ENCODE results near the gene CXCR6. TPM values are rescaled to one million over a fixed set of nuclear protein-coding genes. Genes with fewer than 3 reads are reported as not detected.
A peak's percentile ranks its signal among the peaks of the same experiment; 100 is the strongest.

The CXCR6 gene
- total RNA-seq, 1 experiment from 2014 or later: not detected

DNA sequence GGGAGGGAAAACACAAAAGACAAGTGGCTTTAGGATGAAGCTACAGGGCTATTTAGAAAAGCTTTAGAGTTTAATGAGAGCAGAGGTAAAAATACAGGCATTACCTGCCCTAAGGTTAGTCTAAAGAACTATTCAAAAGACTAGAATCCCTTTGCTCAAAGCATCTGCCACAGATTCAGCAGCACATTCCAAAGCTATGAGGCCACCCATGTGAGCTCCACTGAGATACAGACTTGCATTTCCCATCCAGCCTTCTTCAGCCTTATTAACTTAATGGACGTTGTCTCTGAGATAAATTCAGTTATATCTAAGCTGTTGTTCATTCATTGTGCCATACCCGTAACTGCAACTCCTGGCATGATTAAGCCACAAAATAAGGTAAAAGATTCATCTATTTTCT, 25.4 kb downstream of the CXCR6 start:
- peak; percentile 51 for DNase-seq (ENCODE audit: low read depth)

DNA sequence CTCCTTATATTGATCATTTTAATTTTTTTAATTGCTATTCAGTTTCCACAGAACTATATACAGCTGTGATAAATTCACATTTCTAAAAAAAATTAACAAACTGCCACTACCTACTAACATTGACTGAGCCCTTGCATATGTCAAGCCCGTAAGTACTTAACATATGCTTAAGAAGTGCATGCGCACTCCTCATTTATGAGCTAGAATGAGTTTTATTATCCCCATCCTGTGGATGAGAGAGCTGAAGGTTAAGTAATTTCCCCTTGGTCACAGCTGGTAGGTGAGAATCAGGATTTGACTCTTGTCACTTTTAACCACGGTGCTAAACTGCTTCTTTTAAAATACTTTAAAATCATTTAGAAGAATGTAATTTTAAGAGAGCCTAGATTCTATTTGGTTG, 25.9 kb downstream of the CXCR6 start:
- DNase-seq (ENCODE audit: low read depth): no peak

DNA sequence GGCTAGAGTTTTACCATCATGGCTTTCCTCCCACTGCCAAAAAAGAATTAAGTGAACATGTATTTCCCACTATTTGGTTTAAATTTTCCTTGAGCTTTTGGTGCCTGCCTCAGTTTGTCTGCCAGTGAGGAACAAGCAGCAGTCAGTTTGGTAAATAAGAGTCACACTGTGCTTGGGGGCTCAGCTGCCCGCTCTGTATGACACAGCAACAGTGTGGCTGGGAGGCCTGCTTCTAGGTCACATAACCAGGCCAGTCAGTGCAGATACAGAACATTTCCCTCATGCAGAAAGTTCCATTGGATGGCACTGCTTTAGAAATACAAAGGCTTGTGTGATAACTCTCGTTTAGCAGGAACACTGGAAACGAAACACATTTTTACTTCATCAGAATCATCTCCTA, 26.7 kb downstream of the CXCR6 start:
- DNase-seq (ENCODE audit: low read depth): no peak

DNA sequence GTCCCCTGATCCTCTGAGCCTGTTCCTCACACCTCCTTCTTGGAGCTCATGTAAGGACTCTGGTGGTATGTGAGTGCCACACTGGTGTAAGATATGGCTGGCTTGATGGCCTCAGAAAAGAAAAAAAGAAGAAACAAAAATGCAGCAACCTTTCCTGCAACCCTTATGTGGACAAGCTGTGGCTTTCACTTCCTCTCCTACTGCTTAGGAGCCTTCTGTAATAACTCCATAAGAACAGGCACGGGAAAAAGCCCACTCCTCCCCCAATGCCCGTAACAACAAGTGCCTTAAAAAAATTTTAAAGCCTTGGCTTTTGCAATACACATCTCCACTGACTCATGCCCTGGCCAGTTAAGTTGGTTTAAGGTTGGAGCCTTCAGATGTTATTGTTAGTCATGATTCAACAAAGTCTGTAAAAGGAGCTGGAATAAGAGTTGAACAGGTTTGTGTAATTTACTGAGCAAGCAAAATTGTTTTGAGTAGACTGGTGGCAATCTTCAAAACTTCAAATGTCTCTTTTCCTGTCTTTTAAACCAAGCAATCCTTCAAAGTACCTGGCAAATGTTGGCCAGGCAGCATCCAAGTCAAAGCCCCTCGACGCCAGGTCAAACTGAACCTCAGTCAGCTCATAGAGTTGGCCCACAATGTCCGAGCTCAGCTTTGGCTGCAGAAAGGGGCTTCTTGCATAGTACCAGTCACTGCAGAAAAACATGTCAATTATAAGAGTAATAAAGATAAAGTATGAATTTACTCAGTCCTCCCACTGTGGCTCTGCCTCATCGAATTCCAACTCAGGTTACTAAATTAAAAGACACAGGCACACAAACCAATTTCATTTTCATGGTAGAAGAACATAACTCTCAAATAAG, 29.5 kb downstream of the CXCR6 start:
- DNase-seq (ENCODE audit: low read depth): peak; percentile 88

DNA sequence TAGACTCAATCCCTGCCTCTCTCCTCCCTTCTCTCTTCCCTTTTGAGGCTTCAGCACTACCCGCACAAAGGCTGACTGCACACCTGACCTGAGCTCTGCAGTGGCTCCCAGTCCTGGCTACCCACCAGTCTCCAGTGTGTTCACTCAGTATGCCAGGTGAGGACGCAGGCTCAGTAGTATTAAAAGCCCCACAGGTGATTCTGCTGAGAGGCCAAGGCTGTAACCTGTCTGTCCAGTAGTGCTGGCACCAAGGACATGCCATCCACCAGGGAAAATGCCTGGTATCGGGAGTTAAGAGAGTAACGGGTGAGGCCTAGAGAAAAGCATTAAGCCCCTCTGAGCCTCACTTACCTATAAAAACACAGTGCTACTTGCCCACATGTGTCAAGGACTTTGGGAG, 31.4 kb downstream of the CXCR6 start:
- DNase-seq (ENCODE audit: low read depth): no peak

DNA sequence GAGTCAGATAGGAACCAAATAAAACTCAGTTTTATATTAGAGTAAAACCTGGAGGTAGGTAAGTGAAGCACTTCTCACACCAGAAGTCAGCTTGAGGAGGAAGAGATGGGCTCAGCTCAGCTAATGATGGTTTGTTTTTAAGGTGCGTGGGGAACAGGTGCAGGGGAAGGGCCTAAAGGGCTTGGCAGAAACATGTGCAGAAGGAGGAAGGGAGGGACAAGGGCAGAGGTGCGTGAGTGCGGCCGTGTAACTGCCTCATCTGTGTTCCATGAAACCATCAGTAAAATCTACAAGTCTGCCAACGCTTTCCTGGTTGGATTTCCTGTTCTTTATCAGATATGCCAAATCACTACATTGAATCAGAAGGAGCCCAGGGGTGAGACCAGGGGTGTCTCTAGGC, 32.4 kb downstream of the CXCR6 start:
- no peak for DNase-seq (ENCODE audit: low read depth)

DNA sequence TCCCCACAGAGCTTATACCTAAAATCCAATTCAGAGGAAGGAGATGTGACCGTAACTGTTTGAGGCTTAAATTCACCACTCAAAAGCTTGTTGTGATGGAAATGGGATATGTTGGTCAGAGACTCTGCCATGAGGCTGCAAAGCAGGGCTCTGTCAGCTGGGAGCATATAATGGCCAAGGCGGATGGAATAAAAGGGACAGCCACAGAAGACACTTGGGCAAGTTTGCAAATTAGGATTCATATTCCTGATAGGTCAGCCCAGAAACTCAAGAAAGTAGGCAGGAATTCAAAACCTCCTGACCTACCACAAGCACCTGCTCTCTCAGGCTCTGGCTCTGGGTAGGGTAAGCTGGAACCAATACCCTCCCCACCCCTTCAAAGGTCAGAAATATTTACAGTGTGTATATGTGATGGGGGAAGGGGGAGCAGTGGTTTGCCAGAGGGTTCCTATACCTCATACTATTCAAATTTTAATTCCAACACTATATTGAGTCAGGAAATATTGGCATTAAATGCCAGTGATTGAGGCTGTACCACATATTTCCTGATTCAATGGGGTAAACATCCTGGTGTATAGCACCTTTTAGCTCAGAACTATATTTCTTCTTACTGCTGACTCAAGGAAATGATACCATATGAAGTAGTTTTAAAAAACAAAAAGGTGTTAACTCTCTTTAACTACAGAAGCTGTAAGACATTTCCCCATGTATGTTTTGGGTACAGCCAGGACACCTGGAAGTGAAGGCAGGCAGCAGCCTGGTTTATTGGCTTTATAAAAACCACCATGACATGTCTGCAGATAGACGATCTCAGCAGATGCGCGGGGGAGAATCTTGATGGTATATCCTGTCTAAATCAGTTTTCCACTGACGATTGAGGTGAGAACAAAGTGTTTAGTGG, 33.2 kb downstream of the CXCR6 start:
- no peak for DNase-seq (ENCODE audit: low read depth)

DNA sequence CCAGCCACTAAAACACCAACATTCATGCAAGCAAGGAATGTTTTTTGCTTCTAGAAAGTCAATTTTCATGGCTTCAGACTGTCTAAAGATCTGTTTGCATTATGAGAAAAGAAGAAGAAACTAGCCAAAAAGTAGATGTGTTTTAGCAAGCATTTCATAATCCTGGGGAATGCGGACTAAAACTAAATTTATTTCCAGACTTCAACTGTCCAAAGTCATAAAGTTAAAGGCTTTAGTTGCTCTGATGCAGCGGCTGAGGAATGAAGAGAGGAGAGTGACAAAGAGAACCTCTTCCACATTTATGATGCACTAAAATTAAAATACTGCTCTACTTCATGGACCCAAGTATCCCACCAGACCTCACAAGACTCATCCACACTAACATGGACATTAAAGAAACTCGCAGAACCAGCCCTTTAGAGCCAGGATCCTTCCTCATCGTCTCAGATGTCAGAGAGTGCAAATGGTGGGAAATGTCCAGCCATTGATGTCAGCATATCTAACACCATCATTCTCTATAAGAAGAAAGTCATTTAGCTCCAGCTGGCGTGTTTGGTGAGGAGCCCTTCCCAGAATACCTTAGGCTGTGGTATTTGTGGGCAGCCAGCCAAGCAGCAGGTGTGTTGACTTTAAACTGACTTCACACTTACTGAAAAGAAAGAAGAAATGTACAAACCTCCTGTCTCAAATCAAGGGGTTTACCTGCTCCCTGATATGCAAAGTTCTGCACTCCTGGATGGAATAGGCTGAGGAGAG, 34.9 kb downstream of the CXCR6 start:
- DNase-seq (ENCODE audit: low read depth): no peak

DNA sequence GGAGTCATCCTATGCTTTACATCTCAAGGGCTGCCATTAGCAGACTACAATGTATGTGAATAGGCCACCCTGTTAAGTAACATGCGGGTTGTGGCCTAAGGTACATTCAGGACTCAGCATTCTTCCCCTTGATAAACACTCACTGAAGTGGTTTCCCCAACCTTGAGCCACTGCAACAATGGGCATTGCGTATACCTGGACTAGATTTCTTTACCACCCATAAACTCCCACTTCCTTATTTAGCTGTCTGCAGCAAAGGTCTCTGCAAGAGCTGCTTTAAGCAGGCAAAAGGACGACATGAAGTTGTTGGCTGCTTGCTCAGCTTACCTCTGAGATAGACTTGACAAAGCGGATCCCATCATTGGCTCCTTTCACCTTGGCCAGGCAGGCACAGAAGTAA, 36.1 kb downstream of the CXCR6 start:
- no peak for DNase-seq (ENCODE audit: low read depth)

DNA sequence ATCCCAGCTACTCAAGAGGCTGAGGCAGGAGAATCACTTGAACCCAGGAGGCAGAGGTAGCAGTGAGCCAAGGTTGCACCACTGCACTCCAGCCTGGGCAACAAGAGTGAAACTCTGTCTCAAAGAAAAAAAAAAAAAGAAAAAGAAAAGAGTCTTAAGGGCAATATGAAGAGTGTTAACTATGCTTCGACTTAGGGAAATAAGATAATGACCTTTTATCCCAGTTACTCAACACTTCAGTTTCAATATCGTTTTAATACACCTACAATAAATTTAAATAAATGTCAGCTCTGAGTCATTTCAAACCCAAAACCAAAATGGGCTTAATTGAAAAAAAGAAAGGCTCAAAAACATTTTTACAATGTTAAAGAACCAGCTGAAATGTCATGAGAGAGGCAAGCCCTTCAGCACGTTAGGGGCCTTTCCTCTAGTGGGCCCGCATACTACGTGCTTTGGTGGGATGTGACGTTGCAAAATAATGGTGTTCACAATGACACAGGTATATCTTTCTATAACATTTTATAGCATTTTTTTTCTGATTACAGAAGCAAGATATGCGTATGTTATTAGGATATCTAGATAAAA, 37.1 kb downstream of the CXCR6 start:
- no peak for DNase-seq (ENCODE audit: low read depth)

DNA sequence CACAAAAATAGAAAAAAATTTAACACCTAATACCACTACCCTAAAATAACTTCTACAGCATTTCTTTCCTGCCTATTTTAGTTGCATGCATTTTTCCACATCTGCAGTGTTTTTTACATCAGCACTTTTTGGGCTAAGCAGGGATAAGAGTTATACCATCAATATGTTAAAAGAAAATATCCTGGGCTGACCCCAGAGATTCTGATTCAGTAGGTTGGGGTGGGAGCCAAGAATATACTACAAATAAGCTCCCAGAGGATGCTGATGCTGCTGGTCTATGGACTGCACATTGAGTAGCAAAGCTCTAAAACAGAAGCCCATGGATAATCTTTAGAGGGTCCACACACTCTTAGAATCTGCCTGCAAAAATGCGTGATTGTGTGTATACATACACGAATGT, 37.6 kb downstream of the CXCR6 start:
- no peak for DNase-seq (ENCODE audit: low read depth)

DNA sequence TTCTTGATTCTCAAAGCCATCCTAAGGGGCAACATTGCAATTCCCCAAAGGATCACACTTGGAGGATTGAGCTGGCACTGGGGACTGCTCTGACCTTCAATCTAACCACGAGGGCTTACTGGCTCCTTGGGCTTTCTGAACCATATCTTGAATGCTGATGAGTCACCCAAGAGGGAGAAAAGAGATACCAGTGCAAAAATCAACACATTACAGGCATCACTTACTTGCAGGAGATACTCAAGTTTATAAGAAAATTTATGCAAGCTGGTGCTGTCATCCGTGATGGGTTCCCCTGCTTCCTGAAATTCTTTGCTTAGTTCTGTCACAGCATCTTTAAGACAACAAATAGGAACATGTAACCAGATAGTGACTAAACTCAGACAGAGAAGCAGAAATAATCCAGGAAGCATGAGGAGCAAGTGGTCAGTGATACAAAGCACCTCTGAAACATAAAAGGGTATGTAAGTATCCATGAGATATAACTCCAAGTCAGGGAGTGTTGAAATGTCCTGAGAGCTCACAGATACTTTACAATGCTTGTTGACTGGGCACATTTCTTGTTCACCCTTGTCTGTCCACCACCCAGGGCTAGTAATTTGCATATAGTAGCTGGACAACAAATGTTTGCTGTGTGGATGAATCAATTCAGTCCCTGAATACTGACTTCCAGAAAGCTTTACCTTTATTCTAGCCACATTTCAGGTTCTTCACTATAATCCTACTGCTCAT, 38.2 kb downstream of the CXCR6 start:
- peak; percentile 75 for DNase-seq (ENCODE audit: low read depth)

DNA sequence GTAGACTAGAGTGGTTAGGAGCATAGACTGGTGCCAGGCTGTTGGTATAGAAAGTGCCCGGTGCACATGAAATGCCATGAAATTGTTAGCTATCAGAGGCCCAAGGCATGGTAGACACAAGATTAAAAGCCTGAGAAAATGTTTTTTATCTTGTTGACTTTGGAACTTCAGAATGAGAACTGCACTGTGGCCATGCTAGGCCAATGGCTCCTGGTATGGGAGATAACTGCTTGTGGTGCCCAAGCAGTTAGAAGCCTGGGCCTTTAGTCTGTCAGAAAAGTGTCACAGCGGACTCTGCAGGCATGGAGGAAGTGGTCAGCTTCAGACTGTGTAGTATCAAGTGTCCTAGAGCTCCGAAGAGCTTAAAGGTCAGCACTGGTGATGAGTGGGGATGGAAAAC, 40.5 kb downstream of the CXCR6 start:
- no peak for DNase-seq (ENCODE audit: low read depth)

DNA sequence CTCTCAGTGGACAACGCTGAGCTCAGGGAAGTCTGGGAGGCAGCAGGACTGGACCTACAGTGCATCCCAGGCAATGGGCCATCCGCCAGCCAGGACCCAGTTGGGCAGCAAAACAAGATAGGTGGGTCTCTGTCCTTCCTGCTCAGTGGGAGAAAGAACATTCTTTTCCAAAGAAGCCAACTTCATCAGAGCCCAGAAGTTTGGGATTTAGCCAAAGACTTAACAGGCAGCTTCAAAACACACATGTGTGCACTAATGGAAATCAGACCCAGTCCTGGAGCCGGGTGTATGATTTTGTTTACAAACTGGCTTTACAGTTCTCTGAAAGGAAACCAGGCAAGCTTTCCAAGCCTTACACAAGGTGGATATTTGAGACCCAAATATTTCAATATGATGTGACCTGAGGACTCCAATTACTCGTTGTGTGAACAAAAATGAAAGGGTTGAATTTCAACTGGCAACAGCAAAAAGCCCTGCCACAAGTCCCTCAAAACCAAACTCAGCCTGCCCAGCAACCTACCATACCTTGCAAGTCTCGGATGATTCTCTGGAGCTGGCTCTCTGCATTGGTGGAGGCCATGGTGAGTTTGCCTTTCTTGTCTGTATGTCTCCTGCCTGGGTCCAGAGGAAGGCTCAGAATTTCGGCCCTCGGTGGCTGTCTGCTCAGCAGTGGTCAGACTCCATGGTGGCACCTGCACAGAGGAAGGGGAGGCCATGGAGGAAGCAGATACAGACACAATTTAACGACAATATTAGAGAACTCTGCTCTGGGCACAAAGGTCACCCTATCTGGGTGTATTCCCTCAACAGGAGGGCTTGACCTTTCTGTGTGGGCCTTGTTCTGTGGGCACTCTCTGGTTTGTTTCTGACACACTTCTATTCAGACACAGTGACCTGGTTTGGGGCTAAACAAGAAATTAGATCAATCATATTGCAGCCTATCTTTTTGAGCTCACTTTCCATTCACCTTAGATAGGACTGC, 41.4 kb downstream of the CXCR6 start:
- no peak for DNase-seq (ENCODE audit: low read depth)

DNA sequence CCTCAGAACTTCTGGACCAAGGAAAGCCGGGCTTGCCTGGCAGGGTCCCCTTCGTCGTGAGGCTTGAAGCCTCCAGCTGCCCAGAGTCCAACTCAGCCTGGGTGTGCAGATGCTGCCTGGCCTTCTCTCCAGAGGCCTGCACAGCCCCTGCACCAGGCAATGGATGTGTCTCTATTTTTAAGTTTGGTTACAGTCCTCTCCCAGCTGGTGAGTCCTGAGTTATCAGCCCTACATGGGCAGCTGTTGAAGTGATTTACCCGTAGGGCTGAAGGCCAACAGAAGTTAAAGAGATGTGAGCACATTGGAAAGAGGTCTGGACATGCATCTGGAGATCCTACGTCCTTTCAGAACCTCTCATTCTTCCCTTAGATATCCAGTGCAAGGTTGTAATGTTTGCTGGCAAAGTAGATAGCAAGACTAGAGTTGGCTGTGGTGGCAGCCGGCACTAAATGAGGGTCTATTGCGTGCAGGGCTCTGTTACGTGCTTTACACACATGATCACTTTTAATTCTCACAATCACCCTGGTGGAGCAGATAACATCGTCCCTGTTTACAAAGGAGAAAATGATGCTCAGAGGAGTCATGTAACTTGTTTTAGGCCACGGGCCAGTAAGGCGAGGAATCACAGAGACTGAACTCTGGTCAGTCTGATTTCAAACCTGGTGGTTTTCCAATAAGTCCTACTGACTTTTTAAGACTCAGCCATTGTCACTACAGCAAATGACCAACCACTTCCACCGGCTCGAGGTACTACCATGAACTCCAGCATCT, 42.5 kb downstream of the CXCR6 start:
- no peak for DNase-seq (ENCODE audit: low read depth)

DNA sequence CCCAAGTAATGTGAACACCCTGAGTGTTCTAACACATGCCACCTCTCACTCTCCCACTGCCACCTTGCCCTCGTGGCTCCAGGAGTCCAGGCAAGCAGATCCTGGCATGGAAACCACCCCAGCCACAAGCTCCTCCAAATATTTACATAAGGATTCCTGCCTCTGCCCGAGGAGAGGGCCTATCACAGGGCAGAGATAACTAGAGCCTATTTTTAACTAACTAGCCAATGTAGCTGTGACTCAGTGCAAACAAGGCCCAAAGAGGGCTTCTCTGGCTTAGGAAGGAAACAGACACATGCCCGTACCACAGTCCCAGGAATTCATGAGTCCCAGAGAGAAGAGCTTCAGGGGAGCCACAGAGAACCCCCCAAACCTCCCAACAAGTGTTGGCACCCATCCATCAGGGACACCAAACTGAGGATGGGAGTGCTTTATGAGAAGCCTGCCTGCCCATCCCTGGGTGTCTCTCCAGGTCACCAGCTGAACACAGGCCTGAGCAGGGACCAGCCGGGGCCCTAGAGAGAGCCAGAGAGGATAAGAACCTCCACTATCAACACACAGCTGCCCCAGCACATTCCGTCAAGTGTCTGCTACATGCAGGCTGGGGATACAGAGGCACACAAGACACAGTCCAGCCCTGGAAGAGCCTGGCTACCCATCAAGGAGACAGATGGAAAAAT, 43.2 kb downstream of the CXCR6 start:
- DNase-seq (ENCODE audit: low read depth): peak; percentile 88

DNA sequence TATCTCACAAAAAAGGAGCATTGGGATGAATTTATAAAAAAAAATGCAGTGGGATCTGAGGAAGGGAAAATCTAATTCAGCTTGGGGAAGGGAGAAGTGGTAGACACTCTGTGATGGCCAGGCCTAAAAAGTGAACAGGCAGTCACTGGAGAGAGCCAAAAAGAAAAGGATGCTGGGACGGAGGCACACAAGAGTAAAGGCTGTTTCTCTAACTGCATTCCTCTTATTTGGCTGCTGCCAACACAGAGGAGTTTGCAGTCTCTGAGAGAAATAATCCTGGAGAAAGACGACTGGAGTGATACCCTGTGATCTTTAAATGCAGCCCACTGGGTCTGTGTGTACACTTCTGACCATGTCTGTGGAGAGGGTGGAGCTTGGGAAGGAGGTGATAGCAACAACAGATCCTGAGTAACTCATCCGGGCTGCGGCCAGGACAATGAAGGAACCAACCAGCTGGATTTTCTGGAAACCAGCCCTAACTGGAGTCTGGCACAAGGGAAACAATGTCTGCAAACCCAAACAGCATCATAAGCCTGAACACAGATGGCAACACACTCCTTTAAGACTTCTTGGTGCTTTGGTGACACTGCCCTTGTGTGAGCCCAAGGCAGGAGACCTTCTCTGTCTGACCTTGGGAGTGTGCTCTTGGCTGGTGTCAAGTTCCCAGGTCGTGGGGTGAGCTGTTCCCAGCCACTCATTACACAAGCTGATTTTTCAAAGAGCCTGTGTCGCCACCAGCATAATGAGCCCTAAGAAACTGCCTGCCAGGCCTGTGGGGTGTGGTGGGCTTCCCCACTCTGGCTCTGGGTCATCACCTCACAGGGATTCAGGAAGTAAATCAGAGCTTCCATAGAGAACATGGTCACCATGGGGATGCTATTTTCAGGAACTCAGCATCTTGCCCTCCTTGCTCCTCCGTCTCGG, 44.4 kb downstream of the CXCR6 start:
- no peak for DNase-seq (ENCODE audit: low read depth)
